HG03432 (cell line): ENCODE measurements around the gene BCL3.
A peak's percentile ranks its signal among the peaks of the same experiment; 100 is the strongest.

Experiments used
- ATAC-seq: cut with Tn5 transposase; IDR thresholded peaks from one replicate; pipeline ENCODE4 v1.9.1; 2021; ENCODE audit warnings: mild to moderate bottlenecking, moderate library complexity; ENCODE audit not compliant: unreplicated experiment

Gene BCL3

GRCh38 chr19:44741258-44741731 lies 7.2 kb upstream of the BCL3 start:
- no peak for ATAC-seq

DNA sequence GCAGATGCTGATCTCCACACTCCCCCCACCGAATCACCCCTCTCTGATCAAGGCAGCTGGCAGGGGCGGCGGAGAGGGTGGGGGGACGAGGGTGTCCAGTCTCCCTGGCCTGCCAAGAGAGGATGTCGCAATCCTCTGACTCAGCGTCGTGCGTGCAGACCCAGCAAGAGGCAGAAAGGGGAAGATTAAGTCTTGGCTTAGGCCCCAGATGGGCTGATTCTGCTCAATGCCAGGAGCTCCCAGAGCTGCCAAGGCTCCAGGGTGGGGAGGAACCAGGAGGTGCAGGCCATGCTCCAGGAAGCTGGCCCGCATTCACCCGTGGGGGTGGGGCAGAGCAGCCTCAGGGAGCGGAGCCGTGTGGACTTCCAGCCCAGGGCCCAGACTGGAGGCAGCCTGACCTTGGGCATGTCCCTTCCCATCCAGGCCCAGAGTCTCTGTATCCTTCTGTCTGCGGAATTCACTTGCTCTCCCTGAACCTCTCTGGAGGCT lies 6.6 kb upstream of the BCL3 start:
- no peak for ATAC-seq

GRCh38 chr19:44742330-44743061 lies 6.0 kb upstream of the BCL3 start:
- ATAC-seq: no peak

- ATAC-seq: no peak
Measured at GRCh38 chr19:44744871-44745332, 3.6 kb upstream of the BCL3 start.

- no peak for ATAC-seq
Measured at GRCh38 chr19:44745341-44745831, 3.1 kb upstream of the BCL3 start.

- no peak for ATAC-seq
Measured at GRCh38 chr19:44745887-44746600, 2.5 kb upstream of the BCL3 start.

DNA sequence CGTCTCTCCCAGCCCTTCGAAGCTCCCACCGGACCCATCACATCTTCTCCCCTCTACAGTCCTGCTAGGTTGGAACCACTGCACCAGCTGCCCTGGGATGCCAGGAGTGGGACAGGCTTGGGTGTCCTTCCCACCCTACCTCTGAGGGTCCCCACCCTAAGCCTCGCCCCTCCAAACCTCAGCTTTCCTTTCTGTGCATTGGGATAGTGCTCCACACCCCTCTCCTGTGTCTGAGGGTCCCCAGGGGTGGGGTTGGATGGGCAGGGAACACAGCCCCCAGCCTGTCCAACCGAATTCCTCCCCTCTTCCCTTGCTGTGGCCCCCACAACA lies 1.9 kb upstream of the BCL3 start:
- ATAC-seq: no peak

GRCh38 chr19:44746946-44747738 lies 1.4 kb upstream of the BCL3 start:
- peak; percentile 46 for ATAC-seq

GRCh38 chr19:44747739-44748425 lies 626 bp upstream of the BCL3 start:
- ATAC-seq: peak; percentile 2

DNA sequence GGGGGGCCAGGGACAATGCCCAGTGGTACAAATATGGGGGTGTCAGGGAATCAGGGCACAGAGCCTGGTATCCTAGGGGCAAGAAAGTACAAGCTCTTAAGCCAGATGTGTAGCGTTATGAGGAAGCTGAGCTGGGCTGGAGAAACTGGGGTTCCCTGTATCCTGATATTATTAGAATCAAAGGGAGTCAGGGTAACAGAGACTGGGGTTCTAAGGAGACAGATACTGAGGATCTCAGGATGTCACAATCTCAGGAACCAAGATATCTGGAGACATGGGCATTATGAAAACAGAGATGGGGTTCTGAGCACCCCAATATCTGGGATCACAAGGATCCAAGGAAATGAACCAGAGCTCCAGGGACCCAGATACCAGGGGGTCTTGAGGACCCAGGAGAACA lies 784 bp downstream of the BCL3 start:
- ATAC-seq: no peak

- no peak for ATAC-seq
Measured at GRCh38 chr19:44749994-44750393, 1.5 kb downstream of the BCL3 start.

DNA sequence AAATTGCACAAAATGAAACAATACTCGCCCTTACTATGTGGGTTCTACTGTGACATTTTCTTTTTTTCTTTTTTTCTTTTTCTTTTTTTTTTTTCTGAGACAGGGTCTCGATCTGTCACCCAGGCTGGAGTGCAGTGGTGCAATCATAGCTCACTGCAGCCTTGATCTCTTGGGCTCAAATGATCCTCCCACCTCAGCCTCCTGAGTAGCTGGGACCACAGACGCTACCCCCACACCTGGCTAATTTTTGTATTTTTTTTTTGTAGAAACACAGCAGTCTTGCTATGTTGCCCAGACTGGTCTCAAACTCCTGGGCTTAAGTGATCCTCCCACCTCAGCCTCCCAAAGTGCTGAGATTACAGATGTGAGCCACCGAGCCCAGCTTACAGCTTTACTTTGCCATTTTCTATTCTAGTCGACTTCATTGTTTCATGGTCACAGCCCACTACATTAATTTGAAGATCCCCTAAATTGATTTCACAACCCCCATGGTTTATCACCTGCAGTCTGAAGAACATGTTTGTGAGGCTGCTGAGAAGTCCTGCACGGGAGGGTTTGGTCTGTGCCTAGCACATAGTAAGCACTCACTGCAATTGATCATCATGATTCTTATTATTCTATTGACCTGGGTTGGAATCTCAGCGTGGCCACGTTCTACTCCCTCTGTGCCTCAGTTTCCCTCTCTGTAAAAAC lies 3.8 kb downstream of the BCL3 start:
- no peak for ATAC-seq

- peak; percentile 69 for ATAC-seq
Measured at GRCh38 chr19:44752816-44753625, 4.5 kb downstream of the BCL3 start.

DNA sequence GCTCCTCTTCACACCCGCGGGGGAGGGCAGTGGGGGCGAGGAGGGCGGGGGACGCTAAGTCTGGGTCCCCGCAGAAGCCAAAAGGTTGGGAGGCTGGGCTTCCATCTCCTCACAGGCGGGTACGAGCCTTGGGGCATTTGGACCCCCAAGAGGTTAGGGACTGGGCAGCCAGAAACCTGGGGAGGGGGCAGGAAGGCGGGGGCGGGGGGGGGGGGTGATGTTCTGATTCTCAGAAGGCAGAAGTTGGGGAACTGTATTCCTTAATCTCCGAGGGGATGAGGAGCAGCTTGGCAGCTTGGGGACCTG lies 5.1 kb downstream of the BCL3 start:
- ATAC-seq: no peak

- ATAC-seq: peak; percentile 37
Measured at GRCh38 chr19:44753932-44754749, 5.6 kb downstream of the BCL3 start.

GRCh38 chr19:44754750-44755080 lies 6.2 kb downstream of the BCL3 start:
- no peak for ATAC-seq

DNA sequence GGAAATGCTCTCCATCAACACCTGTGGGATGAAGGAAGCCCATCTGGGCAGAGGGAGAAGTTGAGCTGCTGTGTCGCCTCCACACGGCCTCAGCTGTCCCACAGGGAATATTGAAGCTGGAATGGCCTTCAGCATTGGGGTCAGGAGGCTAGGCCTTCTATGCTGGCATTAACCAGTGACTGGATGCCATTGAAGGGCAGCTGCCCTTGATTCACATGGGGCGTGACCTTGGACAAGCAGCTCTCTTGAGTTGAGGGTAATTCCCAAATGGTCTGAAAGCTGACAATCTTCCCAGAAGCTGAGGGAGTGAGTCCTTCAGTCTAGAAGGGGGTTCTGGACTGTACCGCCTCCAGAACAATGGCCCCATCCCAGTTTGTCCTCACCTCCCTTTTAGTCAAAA lies 6.7 kb downstream of the BCL3 start:
- ATAC-seq: no peak

GRCh38 chr19:44756089-44756562 lies 7.6 kb downstream of the BCL3 start:
- no peak for ATAC-seq
